ENCODE measurements around the gene HFM1. TPM values are rescaled to one million over a fixed set of nuclear protein-coding genes. Genes with fewer than 3 reads are reported as not detected.
"Not testable (repeated sequence)": the region's sequence is repeated elsewhere in the genome, so short reads cannot be mapped to it uniquely, and the experiment has no call there.

HFM1 gene
- 1.3 TPM for total RNA-seq
- long read RNA-seq, result 0 reads

GRCh38 chr1:91404151-91405012, at the start of gene HFM1:
TSS of gene HFM1 (minus strand) at chr1:91404837. CDS start at chr1:91401082, 3,755 bp downstream.
- peak; percentile 100 for ATAC-seq
- intact Hi-C loops (cut with micrococcal nuclease), result loop anchor here (5.0 kb wide), 1 partner anchor 122 kb away; no protein-coding TSS in a partner anchor

DNA sequence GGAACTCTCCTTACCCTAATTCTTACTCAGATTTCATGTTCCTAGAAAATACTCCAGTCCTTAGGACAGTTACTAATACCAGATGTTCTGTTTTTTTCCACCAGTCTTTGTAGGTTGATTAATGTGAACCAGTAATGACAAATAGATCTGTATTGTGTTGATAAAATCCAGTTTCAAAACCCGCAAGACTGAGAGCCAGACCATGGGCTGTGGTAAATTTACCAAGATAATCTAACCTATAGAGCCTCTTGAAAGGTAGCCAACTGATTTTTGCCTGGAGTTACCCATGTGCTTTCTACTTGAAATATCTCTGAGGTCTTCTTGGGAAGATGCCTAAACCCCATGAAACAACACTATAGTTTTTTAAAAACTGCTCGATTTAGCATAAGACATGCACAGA, 49.5 kb upstream of the HFM1 start:
- no peak for DNase-seq
- intact Hi-C loops (cut with micrococcal nuclease), result no loop called here
- ATAC-seq, result no peak

More at GRCh38 chr1:91404151-91405012, at the start of gene HFM1:
- DNase-seq, result peak; percentile 93

DNA sequence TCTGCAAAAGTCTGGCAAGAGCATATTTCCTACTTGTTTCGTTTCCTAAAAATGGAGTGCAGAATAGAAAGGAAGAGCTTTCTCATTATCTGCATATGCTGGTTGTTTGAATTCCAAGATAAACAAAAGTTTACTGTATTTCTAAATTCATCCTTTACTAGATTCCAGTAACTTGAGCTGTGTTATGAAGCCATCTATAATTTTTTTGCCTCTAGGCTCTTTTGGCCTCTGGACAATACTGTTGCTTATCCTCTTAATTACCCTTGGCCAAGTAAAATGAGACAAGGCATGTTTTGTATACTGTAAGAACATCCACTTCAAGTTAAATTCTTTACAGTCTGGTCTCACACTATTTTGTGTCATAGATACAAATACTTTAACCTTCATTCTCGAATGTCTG, 45.6 kb upstream of the HFM1 start:
- no peak for DNase-seq
- intact Hi-C loops (cut with micrococcal nuclease), result no loop called here
- no peak for ATAC-seq

GRCh38 chr1:91447782-91448181, 43.1 kb upstream of the HFM1 start:
- ATAC-seq; intact Hi-C loops (cut with micrococcal nuclease): not testable (repeated sequence)

GRCh38 chr1:91441980-91442379, 37.3 kb upstream of the HFM1 start:
- ATAC-seq; DNase-seq; intact Hi-C loops (cut with micrococcal nuclease): not testable (repeated sequence)

More at GRCh38 chr1:91447782-91448181, 43.1 kb upstream of the HFM1 start:
- DNase-seq, result not testable (repeated sequence)

DNA sequence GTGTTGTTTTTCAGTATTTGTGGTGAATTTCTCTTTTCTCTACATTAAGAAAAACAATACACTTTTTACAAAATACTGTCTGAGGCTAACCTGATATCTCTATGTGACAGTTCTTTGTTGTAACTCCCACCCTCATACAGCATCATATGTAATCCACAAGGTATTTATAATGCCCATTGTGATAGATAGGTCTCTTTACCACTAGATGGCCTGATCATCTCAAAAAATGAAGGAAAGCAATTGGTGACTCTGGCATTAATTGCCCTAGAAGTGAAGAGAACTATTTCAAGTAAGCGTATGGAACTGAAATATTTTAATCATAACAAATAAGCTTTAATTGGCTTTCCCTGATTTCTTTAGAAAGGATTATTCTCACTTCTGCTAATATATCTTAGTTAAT, 36.2 kb upstream of the HFM1 start:
- intact Hi-C loops (cut with micrococcal nuclease), result no loop called here
- ATAC-seq, result no peak
- DNase-seq, result no peak

- ATAC-seq (no peak), DNase-seq (no peak)
- intact Hi-C loops (cut with micrococcal nuclease), result no loop called here
Measured at GRCh38 chr1:91439016-91439415, 34.4 kb upstream of the HFM1 start.

- intact Hi-C loops (cut with micrococcal nuclease), result no loop called here
- DNase-seq, result no peak
- no peak for ATAC-seq
Measured at GRCh38 chr1:91428182-91428798, 23.7 kb upstream of the HFM1 start.

- intact Hi-C loops (cut with micrococcal nuclease), result no loop called here
- ATAC-seq (no peak), DNase-seq (no peak)
Measured at GRCh38 chr1:91427741-91428140, 23.1 kb upstream of the HFM1 start.

- intact Hi-C loops (cut with micrococcal nuclease); DNase-seq; ATAC-seq: not testable (repeated sequence)
Measured at GRCh38 chr1:91422523-91422922, 17.9 kb upstream of the HFM1 start.

- intact Hi-C loops (cut with micrococcal nuclease), result no loop called here
- no peak for DNase-seq
- ATAC-seq, result no peak
Measured at GRCh38 chr1:91412371-91412770, 7.7 kb upstream of the HFM1 start.

DNA sequence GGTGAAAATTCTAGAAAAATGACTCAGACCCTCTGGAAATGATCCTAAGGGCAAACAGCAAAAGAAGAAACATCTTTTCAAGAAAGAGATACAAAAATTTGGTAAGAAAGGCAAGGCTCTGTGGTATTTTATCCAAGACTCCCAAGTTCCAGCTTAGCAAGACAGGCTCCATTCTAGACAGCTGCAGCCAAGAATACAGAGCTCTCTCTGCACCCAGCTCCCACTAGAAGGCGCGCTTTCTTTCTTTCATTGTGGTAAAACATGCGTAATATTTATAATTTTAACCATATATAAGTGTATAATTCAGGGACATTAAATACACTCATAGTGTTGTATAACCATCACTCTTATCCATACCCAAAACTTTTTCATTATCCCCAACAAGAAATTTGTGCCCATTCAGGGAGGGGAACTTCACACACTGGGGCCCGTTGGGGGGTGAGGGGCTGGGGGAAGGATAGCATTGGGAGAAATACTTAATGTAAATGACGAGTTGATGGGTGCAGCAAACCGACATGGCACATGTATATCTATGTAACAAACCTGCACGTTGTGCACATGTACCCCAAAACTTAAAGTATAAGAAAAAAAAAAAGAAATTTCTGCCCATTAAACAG, 2.2 kb upstream of the HFM1 start:
- DNase-seq (no peak), ATAC-seq (no peak)
- intact Hi-C loops (cut with micrococcal nuclease), result no loop called here

- ATAC-seq (no peak), DNase-seq (no peak)
- intact Hi-C loops (cut with micrococcal nuclease), result loop anchor here (5.0 kb wide), 1 partner anchor 120 kb away; no protein-coding TSS in a partner anchor
Measured at GRCh38 chr1:91402023-91402422, 2.6 kb downstream of the HFM1 start.

DNA sequence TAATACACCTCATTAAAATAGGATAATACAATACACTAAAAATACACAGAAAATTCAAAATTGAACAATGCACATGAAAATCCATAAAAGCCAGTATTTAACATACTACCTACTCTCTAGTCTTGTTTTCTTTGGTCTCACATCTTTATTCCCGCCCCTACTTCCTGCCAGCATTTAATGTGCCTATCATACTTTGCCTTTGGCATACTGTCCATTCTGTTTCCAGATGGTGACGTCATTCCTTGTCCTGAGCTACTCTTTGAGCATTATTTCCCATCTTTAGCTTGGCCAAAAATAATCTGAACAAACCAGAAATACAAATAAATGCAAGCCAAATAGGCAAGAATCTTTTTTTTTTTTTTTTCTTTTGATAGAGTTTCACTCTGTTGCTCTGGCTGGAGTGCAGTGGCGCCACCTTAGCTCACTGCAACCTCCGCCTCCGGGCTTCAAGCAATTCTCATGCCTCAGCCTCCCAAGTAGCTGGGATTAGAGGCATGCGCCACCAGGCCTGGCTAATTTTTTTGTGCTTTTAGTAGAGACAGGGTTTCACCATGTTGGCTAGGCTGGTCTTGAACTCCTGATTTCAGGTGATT, 4.4 kb downstream of the HFM1 start:
- ATAC-seq (no peak), DNase-seq (peak; percentile 21)
- intact Hi-C loops (cut with micrococcal nuclease), result loop anchor here (5.0 kb wide), 1 partner anchor 118 kb away; no protein-coding TSS in a partner anchor

GRCh38 chr1:91398291-91398690, 6.3 kb downstream of the HFM1 start:
- intact Hi-C loops (cut with micrococcal nuclease), result no loop called here
- ATAC-seq (no peak), DNase-seq (no peak)

DNA sequence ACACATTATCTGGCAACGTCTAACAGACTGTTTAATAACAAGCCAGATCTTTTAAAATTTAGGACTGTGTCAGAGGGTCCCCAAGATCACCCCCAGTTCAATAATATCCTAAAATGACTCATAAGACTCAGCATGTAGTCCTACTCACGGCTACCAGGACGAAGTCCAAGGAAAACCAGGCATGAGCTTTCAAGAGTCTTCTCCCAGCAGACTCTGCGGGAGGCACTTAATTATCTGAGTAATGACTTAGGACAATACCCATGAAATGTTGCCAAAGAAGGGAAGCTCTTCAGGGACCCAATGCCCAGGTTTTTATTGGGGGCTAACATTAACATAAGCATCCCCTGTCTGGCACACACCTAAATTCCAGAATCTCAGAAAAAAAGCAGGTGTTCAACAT, 7.0 kb downstream of the HFM1 start:
- ATAC-seq, result no peak
- intact Hi-C loops (cut with micrococcal nuclease), result no loop called here

GRCh38 chr1:91393042-91393441, 11.6 kb downstream of the HFM1 start:
- intact Hi-C loops (cut with micrococcal nuclease), result no loop called here
- DNase-seq (no peak), ATAC-seq (no peak)

More for the DNA sequence above, 7.0 kb downstream of the HFM1 start:
- no peak for DNase-seq

DNA sequence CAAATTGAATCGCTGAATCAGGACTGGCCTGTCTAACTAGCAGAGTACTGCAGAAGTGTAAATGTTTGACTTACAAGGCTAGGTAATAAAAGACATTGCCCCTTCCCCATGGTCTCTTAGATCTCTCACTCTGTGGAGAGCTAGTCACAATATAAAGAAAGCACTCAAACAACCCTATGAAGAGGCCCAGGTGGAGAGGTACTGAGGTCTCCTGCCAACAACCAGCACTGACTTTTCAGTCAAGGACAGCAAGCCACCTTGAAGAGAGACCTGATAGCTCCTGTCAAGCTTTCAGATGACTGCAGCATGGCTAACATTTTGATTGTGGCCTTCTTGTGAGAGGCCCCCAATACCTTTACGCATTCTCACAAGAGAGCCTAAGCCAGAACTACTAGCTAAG, 18.5 kb downstream of the HFM1 start:
- DNase-seq, result no peak
- peak; percentile 54 for ATAC-seq
- intact Hi-C loops (cut with micrococcal nuclease), result no loop called here

DNA sequence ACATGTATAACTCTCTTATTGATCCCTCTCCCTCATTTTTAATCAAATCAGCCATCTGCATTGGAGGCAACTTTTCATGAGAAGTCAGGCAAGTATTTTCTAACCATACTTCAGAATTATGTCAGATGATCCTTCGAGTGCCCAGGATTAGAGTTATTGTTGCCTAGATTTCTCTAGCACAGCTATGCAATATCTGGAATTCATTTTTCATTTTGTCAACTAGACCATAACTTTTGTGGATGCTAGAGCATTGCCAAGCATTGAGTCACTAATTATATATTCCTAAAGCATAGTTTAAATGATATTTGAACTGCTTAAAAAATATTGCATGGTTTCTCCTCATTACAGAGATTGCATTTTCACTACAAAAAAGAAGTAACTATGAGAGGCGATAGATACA, 21.2 kb downstream of the HFM1 start:
- intact Hi-C loops (cut with micrococcal nuclease), result no loop called here
- DNase-seq (no peak), ATAC-seq (no peak)

DNA sequence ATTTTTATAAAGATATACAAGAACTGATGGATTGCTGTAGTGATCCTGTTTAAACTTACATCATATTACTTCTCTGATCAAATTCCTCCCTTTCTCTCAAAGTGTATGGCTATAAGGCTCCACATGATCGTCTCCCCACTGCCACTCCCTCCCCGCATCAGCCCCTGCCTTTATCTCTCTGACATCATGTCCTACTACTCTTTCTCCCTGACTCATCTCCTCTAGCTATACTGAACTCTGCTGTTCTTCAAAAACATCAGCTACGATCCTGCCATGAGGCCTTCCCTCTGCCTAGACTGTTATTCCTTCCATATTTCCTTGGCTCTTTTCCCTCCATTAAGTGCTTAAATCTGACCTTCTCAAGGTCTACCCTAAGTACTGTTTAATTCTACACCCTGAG, 22.8 kb downstream of the HFM1 start:
- ATAC-seq (no peak), DNase-seq (no peak)
- intact Hi-C loops (cut with micrococcal nuclease), result no loop called here
